HepG2 (cell line): ENCODE results near the gene PRSS21. TPM values are rescaled to one million over a fixed set of nuclear protein-coding genes. Genes with fewer than 3 reads are reported as not detected.

Experiments
- CAMTA2 ChIP-seq: sonication (generic); formaldehyde crosslinking; IDR thresholded peaks from 2 replicates; pipeline ENCODE4 v1.4.0; 2020; ENCODE audit warnings: mild to moderate bottlenecking, missing genetic modification reagents, borderline replicate concordance
- CREM ChIP-seq, 2 experiments: sonication (generic) in 1 of 2; formaldehyde crosslinking in 1 of 2; IDR thresholded peaks; 2 replicates each; pipeline versions ENCODE4 v1.4.0 to v1.6.1; 2016 to 2020; ENCODE audit warnings: antibody characterized with exemption in 1 of 2, mild to moderate bottlenecking in 1 of 2, missing genetic modification reagents in 1 of 2
- DPF2 ChIP-seq: sonication (generic); formaldehyde crosslinking; IDR thresholded peaks from 2 replicates; pipeline ENCODE4 v1.4.0; 2020; ENCODE audit warnings: mild to moderate bottlenecking, low read depth, missing genetic modification reagents, borderline replicate concordance
- ESRRA ChIP-seq: sonication (generic); formaldehyde crosslinking; IDR thresholded peaks from 2 replicates; pipeline ENCODE4 v1.5.1; 2020; ENCODE audit warnings: mild to moderate bottlenecking, low read depth, missing genetic modification reagents
- GATA4 ChIP-seq: sonication (generic); IDR thresholded peaks from 2 replicates; pipeline ENCODE4 v1.6.1; 2016; ENCODE audit warnings: antibody characterized with exemption, low read depth, borderline replicate concordance
- HHEX ChIP-seq: IDR thresholded peaks from 2 replicates; pipeline ENCODE4 v1.6.1; 2016; ENCODE audit warnings: control low read depth
- IKZF4 ChIP-seq: sonication (generic); formaldehyde crosslinking; IDR thresholded peaks from 2 replicates; pipeline ENCODE4 v1.5.1; 2020; ENCODE audit warnings: borderline replicate concordance, mild to moderate bottlenecking, low read depth, missing genetic modification reagents; ENCODE audit errors: not compliant biosample characterization
- KIAA2018 ChIP-seq: sonication (generic); formaldehyde crosslinking; IDR thresholded peaks from 2 replicates; pipeline ENCODE4 v1.5.0; 2020; ENCODE audit warnings: mild to moderate bottlenecking, missing genetic modification reagents, borderline replicate concordance
- MED1 ChIP-seq: sonication (generic); formaldehyde crosslinking; IDR thresholded peaks from 2 replicates; pipeline ENCODE4 v1.4.0; 2020; ENCODE audit warnings: missing genetic modification reagents
- MEIS1 ChIP-seq: sonication (generic); formaldehyde crosslinking; IDR thresholded peaks from 2 replicates; pipeline ENCODE4 v1.9.0; 2021; ENCODE audit warnings: mild to moderate bottlenecking, missing genetic modification reagents, moderate library complexity, borderline replicate concordance
- MEIS2 ChIP-seq: sonication (generic); formaldehyde crosslinking; IDR thresholded peaks from 2 replicates; pipeline ENCODE4 v1.9.0; 2021; ENCODE audit warnings: mild to moderate bottlenecking, missing genetic modification reagents
- ONECUT2 ChIP-seq: sonication (generic); formaldehyde crosslinking; IDR thresholded peaks from 2 replicates; pipeline ENCODE4 v1.4.0; 2020; ENCODE audit warnings: missing genetic modification reagents
- PHF21A ChIP-seq: sonication (generic); formaldehyde crosslinking; IDR thresholded peaks from 2 replicates; pipeline ENCODE4 v1.5.0; 2020; ENCODE audit warnings: mild to moderate bottlenecking, missing genetic modification reagents
- SAP130 ChIP-seq: IDR thresholded peaks from 2 replicates; pipeline ENCODE4 v1.6.1; 2016; ENCODE audit warnings: low read depth
- SIN3A ChIP-seq: IDR thresholded peaks from 2 replicates; pipeline ENCODE4 v1.6.1; 2011; ENCODE audit warnings: low read depth, mild to moderate bottlenecking, control low read depth, low read length, borderline replicate concordance
- SP140L ChIP-seq: sonication (generic); formaldehyde crosslinking; IDR thresholded peaks from 2 replicates; pipeline ENCODE4 v1.4.0; 2020; ENCODE audit warnings: missing genetic modification reagents, borderline replicate concordance
- ZC3H4 ChIP-seq: sonication (generic); formaldehyde crosslinking; IDR thresholded peaks from 2 replicates; pipeline ENCODE4 v1.4.0; 2020; ENCODE audit warnings: missing genetic modification reagents, borderline replicate concordance
- ZFP36L2 ChIP-seq: sonication (generic); formaldehyde crosslinking; IDR thresholded peaks from 2 replicates; pipeline ENCODE4 v1.4.0; 2020; ENCODE audit warnings: missing genetic modification reagents
- ZNF143 ChIP-seq: sonication (generic); formaldehyde crosslinking; IDR thresholded peaks from 2 replicates; pipeline ENCODE4 v1.4.0; 2020; ENCODE audit warnings: missing genetic modification reagents
- ZNF224 ChIP-seq: sonication (generic); formaldehyde crosslinking; IDR thresholded peaks from 2 replicates; pipeline ENCODE4 v1.5.0; 2020; ENCODE audit warnings: mild to moderate bottlenecking, missing genetic modification reagents
- ZNF329 ChIP-seq: sonication (generic); formaldehyde crosslinking; IDR thresholded peaks from 2 replicates; pipeline ENCODE4 v1.9.0; 2021; ENCODE audit warnings: low read depth, mild to moderate bottlenecking, missing genetic modification reagents
- polyA plus RNA-seq, 8 experiments: library from polyadenylated mRNA; depleted of rRNA in 3 of 8; stranded (reverse) in 7 of 8; unstranded in 1 of 8; fragments of >200 nt; fragmentation: Illumina TruSeq in 4 of 8; extraction: Trizol in 4 of 8; gene quantifications; 2 replicates each; pipeline versions ENCODE4 v1.2.1 to v1.2.3, GENCODE V29; 2011 to 2016; ENCODE audit warnings: low read depth in 4 of 8, missing spikeins in 1 of 8, mixed read lengths in 1 of 8; ENCODE audit not compliant: insufficient read depth in 1 of 8
- total RNA-seq, 5 experiments: library from RNA; depleted of rRNA; stranded (reverse); fragments of >200 nt; fragmentation: Illumina TruSeq; extraction: Trizol; gene quantifications; 2 replicates each; pipeline ENCODE4 v1.2.3, GENCODE V29; 2016; ENCODE audit warnings: low read depth in 1 of 5
- TF ChIP-seq, protein P1 (sequence below): IDR thresholded peaks from 2 replicates; pipeline ENCODE4 v1.6.1; 2016; ENCODE audit warnings: low read depth
- TF ChIP-seq, protein P2 (sequence below): IDR thresholded peaks from 2 replicates; pipeline ENCODE4 v1.6.1; 2016; ENCODE audit warnings: low read depth, borderline replicate concordance

Gene PRSS21
- total and polyA plus RNA-seq, 2 of the 13 experiments (the other 11 are each of a cell fraction or from before 2014, with no cell fraction given) = not detected

DNA sequence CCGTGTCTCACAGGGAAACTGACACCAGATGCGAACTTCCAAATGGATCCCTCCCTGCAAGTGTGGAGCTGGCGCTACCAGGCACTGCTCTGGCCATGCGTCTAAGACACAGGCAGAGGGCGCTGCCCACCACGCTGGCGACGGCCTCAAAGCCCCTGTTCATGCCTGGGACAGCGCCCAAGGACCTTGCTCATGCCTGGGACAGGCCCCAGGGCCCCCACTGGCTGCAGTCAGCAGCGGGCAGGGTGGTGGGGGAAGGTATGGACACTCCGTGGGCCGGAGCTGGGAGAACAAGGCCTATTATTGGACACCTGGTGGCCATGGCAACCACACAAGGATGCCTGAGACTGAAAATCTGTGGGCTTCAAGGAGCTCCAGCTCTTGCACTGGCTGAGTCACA, 21.9 kb downstream of the PRSS21 start (continued):
- TF ChIP-seq, protein P1, sequence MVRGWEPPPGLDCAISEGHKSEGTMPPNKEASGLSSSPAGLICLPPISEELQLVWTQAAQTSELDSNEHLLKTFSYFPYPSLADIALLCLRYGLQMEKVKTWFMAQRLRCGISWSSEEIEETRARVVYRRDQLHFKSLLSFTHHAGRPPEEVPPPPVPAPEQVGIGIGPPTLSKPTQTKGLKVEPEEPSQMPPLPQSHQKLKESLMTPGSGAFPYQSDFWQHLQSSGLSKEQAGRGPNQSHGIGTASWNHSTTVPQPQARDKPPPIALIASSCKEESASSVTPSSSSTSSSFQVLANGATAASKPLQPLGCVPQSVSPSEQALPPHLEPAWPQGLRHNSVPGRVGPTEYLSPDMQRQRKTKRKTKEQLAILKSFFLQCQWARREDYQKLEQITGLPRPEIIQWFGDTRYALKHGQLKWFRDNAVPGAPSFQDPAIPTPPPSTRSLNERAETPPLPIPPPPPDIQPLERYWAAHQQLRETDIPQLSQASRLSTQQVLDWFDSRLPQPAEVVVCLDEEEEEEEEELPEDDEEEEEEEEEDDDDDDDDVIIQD = no peak
- TF ChIP-seq ZNF143 (CRISPR knock-in tag) (peak; percentile 45; the same call in 1 of the 2 replicates), CAMTA2 (CRISPR knock-in tag) (no peak), IKZF4 (CRISPR knock-in tag) (no peak), ESRRA (CRISPR knock-in tag) (no peak), SP140L (CRISPR knock-in tag) (no peak), DPF2 (no peak), ZNF329 (CRISPR knock-in tag) (no peak), ZFP36L2 (no peak), GATA4 (no peak), HHEX (CRISPR knock-in tag) (no peak), ZC3H4 (CRISPR knock-in tag) (no peak), KIAA2018 (CRISPR knock-in tag) (no peak), ONECUT2 (CRISPR knock-in tag) (no peak), MEIS1 (0 out of 2 replicates have a peak, but pooled peaks have one; percentile 30), MED1 (no peak), PHF21A (CRISPR knock-in tag) (peak; percentile 48; the same call in 1 of the 2 replicates), ZNF224 (no peak), SAP130 (CRISPR knock-in tag) (peak; percentile 51; the same call in 1 of the 2 replicates), MEIS2 (no peak), CREM (IDR thresholded peaks at IDR 0.05) (no peak), CREM (CRISPR knock-in tag; IDR thresholded peaks at IDR 0.05) (no peak), SIN3A (no peak)
- TF ChIP-seq, protein P2, sequence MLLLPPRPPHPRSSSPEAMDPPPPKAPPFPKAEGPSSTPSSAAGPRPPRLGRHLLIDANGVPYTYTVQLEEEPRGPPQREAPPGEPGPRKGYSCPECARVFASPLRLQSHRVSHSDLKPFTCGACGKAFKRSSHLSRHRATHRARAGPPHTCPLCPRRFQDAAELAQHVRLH (CRISPR knock-in tag) = no peak
